Vagina (tissue), 2 donors: ENCODE results near the gene OTOF. TPM values are rescaled to one million over a fixed set of nuclear protein-coding genes. Genes with fewer than 3 reads are reported as not detected.

Experiments used
- DNase-seq, 2 donors: peaks; one replicate each; pipeline ENCODE4 v3.0.0-alpha.2; 2017; ENCODE audit errors: extremely low spot score in 2 of 2
- H3K27ac ChIP-seq: fragments of 200-600 bp; sonication (generic); one replicate; pipeline ENCODE4 v1.5.1; 2019
- H3K27me3 ChIP-seq: fragments of 200-600 bp; sonication (generic); one replicate; pipeline ENCODE4 v1.5.1; 2019
- H3K36me3 ChIP-seq, 2 donors: fragments of 200-600 bp; sonication (generic); one replicate each; pipeline ENCODE4 v1.5.1; 2017 to 2019
- H3K4me1 ChIP-seq: fragments of 200-600 bp; sonication (generic); one replicate; pipeline ENCODE4 v1.5.1; 2019
- H3K4me3 ChIP-seq, 2 donors: fragments of 200-600 bp; sonication (generic); 1 replicate in 1 of 2; 2 replicates in 1 of 2; pipeline ENCODE4 v1.5.1; 2016 to 2019
- H3K9me3 ChIP-seq: fragments of 200-600 bp; sonication (generic); one replicate; pipeline ENCODE4 v1.5.1; 2019
- POLR2A ChIP-seq, 2 donors: fragments of 450-650 bp; IDR thresholded peaks; one replicate each; pipeline ENCODE4 v1.6.1; 2017; ENCODE audit warnings: antibody characterized with exemption in 2 of 2, mild to moderate bottlenecking in 2 of 2, moderate library complexity in 2 of 2
- POLR2AphosphoS5 ChIP-seq, 2 donors: sonication (generic); formaldehyde crosslinking; IDR thresholded peaks; one replicate each; pipeline ENCODE4 v1.9.0; 2017; ENCODE audit warnings: antibody characterized with exemption in 2 of 2, mild to moderate bottlenecking in 2 of 2, low read depth in 1 of 2; ENCODE audit not compliant: insufficient read depth in 1 of 2
- intact Hi-C: fragments of 100-400 bp; cut with DNase I; formaldehyde crosslinking; loops from one replicate; pipeline ENCODE4 v1.15.1; 2023
- total RNA-seq: library from RNA; depleted of rRNA; stranded (reverse); fragments of >200 nt; gene quantifications from one replicate; pipeline ENCODE4 v1.2.3, GENCODE V29; 2016
- TF ChIP-seq, protein P1 (sequence below), 3 experiments: fragments of 450-650 bp in 2 of 3; fragments of 200-600 bp in 1 of 3; sonication (generic) in 1 of 3; IDR thresholded peaks; one replicate each; pipeline ENCODE4 v1.5.1; 2017 to 2019; ENCODE audit warnings: antibody characterized with exemption in 3 of 3, mild to moderate bottlenecking in 2 of 3, moderate library complexity in 2 of 3

The OTOF gene
- total RNA-seq, 1 donor from 2014 or later, result 0.49 TPM

GRCh38 chr2:26450031-26450635 lies 27.8 kb downstream of the OTOF start:
- no peaks in the 10 kb centered on the region for H3K27me3 ChIP-seq
- H3K4me3 ChIP-seq, result no peak overlapping the region
- DNase-seq, result peak in 1 of 2 donors; percentile 54
- H3K27ac ChIP-seq, result no peak overlapping the region
- H3K9me3 ChIP-seq, result no peaks in the 10 kb centered on the region
- H3K36me3 ChIP-seq, result no peaks in the 10 kb centered on the region
- intact Hi-C loops, result no loop called here
- no peaks in the 10 kb centered on the region for H3K4me1 ChIP-seq
- TF ChIP-seq POLR2A (IDR thresholded peaks at IDR 0.05) (no peak), POLR2AphosphoS5 (IDR thresholded peaks at IDR 0.05; ENCODE audit: insufficient read depth in 1 of 2, low read depth in 1 of 2) (no peak)
- TF ChIP-seq, protein P1, sequence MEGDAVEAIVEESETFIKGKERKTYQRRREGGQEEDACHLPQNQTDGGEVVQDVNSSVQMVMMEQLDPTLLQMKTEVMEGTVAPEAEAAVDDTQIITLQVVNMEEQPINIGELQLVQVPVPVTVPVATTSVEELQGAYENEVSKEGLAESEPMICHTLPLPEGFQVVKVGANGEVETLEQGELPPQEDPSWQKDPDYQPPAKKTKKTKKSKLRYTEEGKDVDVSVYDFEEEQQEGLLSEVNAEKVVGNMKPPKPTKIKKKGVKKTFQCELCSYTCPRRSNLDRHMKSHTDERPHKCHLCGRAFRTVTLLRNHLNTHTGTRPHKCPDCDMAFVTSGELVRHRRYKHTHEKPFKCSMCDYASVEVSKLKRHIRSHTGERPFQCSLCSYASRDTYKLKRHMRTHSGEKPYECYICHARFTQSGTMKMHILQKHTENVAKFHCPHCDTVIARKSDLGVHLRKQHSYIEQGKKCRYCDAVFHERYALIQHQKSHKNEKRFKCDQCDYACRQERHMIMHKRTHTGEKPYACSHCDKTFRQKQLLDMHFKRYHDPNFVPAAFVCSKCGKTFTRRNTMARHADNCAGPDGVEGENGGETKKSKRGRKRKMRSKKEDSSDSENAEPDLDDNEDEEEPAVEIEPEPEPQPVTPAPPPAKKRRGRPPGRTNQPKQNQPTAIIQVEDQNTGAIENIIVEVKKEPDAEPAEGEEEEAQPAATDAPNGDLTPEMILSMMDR (IDR thresholded peaks at IDR 0.05), result no peak

- intact Hi-C loops, result no loop called here
- Histone ChIP-seq H3K4me1 (no peaks in the 10 kb centered on the region), H3K27me3 (no peaks in the 10 kb centered on the region), H3K27ac (no peak overlapping the region), H3K36me3 (no peaks in the 10 kb centered on the region), H3K9me3 (no peaks in the 10 kb centered on the region), H3K4me3 (no peak overlapping the region)
- TF ChIP-seq POLR2A (IDR thresholded peaks at IDR 0.05), result no peak
- peak in 1 of 2 donors; percentile 54 for DNase-seq
These were observed 28.5 kb downstream of the OTOF start for GRCh38 chr2:26449278-26450030.

- H3K27me3 ChIP-seq, result no peaks in the 10 kb centered on the region
- intact Hi-C loops, result no loop called here
- H3K9me3 ChIP-seq, result no peaks in the 10 kb centered on the region
- H3K4me1 ChIP-seq, result no peaks in the 10 kb centered on the region
- TF ChIP-seq POLR2A (IDR thresholded peaks at IDR 0.05), result no peak
- TF ChIP-seq, protein P1 (IDR thresholded peaks at IDR 0.05), result no peak
- no peak for TF ChIP-seq POLR2AphosphoS5 (IDR thresholded peaks at IDR 0.05; ENCODE audit: insufficient read depth in 1 of 2, low read depth in 1 of 2)
- H3K27ac ChIP-seq, result no peak overlapping the region
- no peak overlapping the region for H3K4me3 ChIP-seq
- peak in 1 of 2 donors; percentile 44 for DNase-seq
- no peaks in the 10 kb centered on the region for H3K36me3 ChIP-seq
These were observed 29.3 kb downstream of the OTOF start for GRCh38 chr2:26448651-26449050.

GRCh38 chr2:26444236-26444635 lies 33.7 kb downstream of the OTOF start:
- H3K27ac ChIP-seq, result no peak overlapping the region
- no peaks in the 10 kb centered on the region for H3K9me3 ChIP-seq
- TF ChIP-seq POLR2A (IDR thresholded peaks at IDR 0.05), result no peak
- TF ChIP-seq, protein P1 (IDR thresholded peaks at IDR 0.05), result no peak
- TF ChIP-seq POLR2AphosphoS5 (IDR thresholded peaks at IDR 0.05; ENCODE audit: insufficient read depth in 1 of 2, low read depth in 1 of 2), result no peak
- DNase-seq, result no peak
- H3K4me1 ChIP-seq, result no peaks in the 10 kb centered on the region
- no peak overlapping the region for H3K4me3 ChIP-seq
- no peaks in the 10 kb centered on the region for H3K36me3 ChIP-seq
- intact Hi-C loops, result no loop called here
- H3K27me3 ChIP-seq, result no peaks in the 10 kb centered on the region

DNA sequence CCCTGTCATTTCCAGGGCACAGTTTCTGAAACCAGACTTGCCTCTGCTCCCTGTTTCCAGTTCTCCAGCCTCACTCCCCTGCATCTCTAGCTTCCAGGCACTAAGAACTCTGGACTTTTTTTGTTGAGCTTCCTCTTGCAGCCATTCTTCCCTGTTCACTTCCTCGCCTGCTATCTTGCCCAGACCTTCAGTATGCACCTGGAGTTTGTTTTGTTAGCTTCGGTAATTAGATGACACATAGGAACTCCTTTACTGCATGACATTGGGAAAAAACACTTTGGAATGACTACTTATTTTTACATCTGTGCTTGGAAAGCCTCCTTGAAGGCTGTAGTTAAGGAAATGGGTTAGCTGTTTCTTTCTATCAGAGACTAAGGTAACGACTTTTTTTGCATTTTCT lies 35.2 kb downstream of the OTOF start:
- Histone ChIP-seq H3K4me1 (no peaks in the 10 kb centered on the region), H3K9me3 (no peaks in the 10 kb centered on the region), H3K36me3 (no peaks in the 10 kb centered on the region), H3K27ac (no peak overlapping the region), H3K4me3 (no peak overlapping the region), H3K27me3 (no peaks in the 10 kb centered on the region)
- no peak for DNase-seq
- intact Hi-C loops, result no loop called here
- TF ChIP-seq POLR2A (IDR thresholded peaks at IDR 0.05) (no peak), POLR2AphosphoS5 (IDR thresholded peaks at IDR 0.05; ENCODE audit: insufficient read depth in 1 of 2, low read depth in 1 of 2) (no peak)
- TF ChIP-seq, protein P1 (IDR thresholded peaks at IDR 0.05), result no peak
